ENCODE measurements around the gene PPFIBP2.

Gene PPFIBP2

GRCh38 chr11:7578276-7578955 lies 64.6 kb downstream of the PPFIBP2 start:
- DNase-seq = no peak

- no peak for DNase-seq
Observed at GRCh38 chr11:7579361-7579791, 65.6 kb downstream of the PPFIBP2 start.

GRCh38 chr11:7581021-7581590 lies 67.3 kb downstream of the PPFIBP2 start:
- DNase-seq = no peak

GRCh38 chr11:7582338-7582985 lies 68.7 kb downstream of the PPFIBP2 start:
- no peak for DNase-seq

- no peak for DNase-seq
Observed at GRCh38 chr11:7583248-7583647, 69.4 kb downstream of the PPFIBP2 start.

- no peak for DNase-seq
Observed at GRCh38 chr11:7584910-7585309, 71.1 kb downstream of the PPFIBP2 start.

GRCh38 chr11:7585816-7586215 lies 72.0 kb downstream of the PPFIBP2 start:
- no peak for DNase-seq

GRCh38 chr11:7586376-7586775 lies 72.6 kb downstream of the PPFIBP2 start:
- no peak for DNase-seq

- DNase-seq = no peak
Observed at GRCh38 chr11:7587712-7588111, 73.9 kb downstream of the PPFIBP2 start.

- no peak for DNase-seq
Observed at GRCh38 chr11:7589861-7590260, 76.1 kb downstream of the PPFIBP2 start.

- DNase-seq = no peak
Observed at GRCh38 chr11:7590529-7590928, 76.7 kb downstream of the PPFIBP2 start.

GRCh38 chr11:7591107-7591894 lies 77.5 kb downstream of the PPFIBP2 start:
- DNase-seq = no peak

- no peak for DNase-seq
Observed at GRCh38 chr11:7591987-7592386, 78.2 kb downstream of the PPFIBP2 start.

GRCh38 chr11:7592711-7593110 lies 78.9 kb downstream of the PPFIBP2 start:
- no peak for DNase-seq

- DNase-seq = no peak
Observed at GRCh38 chr11:7593481-7593880, 79.7 kb downstream of the PPFIBP2 start.

GRCh38 chr11:7595016-7595866 lies 81.4 kb downstream of the PPFIBP2 start:
- DNase-seq = no peak

GRCh38 chr11:7595951-7596350 lies 82.2 kb downstream of the PPFIBP2 start:
- DNase-seq = no peak

GRCh38 chr11:7596975-7597391 lies 83.2 kb downstream of the PPFIBP2 start:
- DNase-seq = peak; percentile 29

- DNase-seq = peak; percentile 65
Observed at GRCh38 chr11:7597620-7598019, 83.8 kb downstream of the PPFIBP2 start.

GRCh38 chr11:7599209-7599608 lies 85.4 kb downstream of the PPFIBP2 start:
- DNase-seq = no peak

GRCh38 chr11:7600205-7600775 lies 86.5 kb downstream of the PPFIBP2 start:
- DNase-seq = no peak
